WTC11 (cell line): Measurements from ENCODE around the gene NOL12. TPM values are rescaled to one million over a fixed set of nuclear protein-coding genes. Genes with fewer than 3 reads are reported as not detected.

ENCODE experiments used
- ATAC-seq: fragments of 200-7000 bp; cut with Tn5 transposase; 2 replicates; pipeline ENCODE4 v1.10.0; 2021; ENCODE audit warnings: mild to moderate bottlenecking, moderate library complexity
- CTCF ChIA-PET: fragments of 300-600 bp; sonication (Branson Sonifier 250); formaldehyde crosslinking; loops from one replicate; lab custom pipeline; 2021; ENCODE audit warnings: antibody characterized with exemption; lab: Charles Lee
- POLR2A ChIA-PET: fragments of 350-600 bp; sonication (Branson Sonifier 250); formaldehyde crosslinking; loops from one replicate; lab custom pipeline; 2021; ENCODE audit warnings: antibody characterized with exemption; lab: Charles Lee
- DNase-seq: peaks from one replicate; pipeline ENCODE4 v3.0.0; 2021; ENCODE audit warnings: low spot score
- H3K27ac Mint-ChIP-seq: 2 replicates; pipeline ENCODE4 v1.8.0; 2021; ENCODE audit warnings: mixed read lengths
- H3K27me3 Mint-ChIP-seq: 2 replicates; pipeline ENCODE4 v1.8.0; 2021; ENCODE audit warnings: low read depth, mild to moderate bottlenecking, moderate library complexity, mixed read lengths
- H3K36me3 Mint-ChIP-seq: 2 replicates; pipeline ENCODE4 v1.8.0; 2021; ENCODE audit warnings: mixed read lengths
- H3K4me1 Mint-ChIP-seq: 2 replicates; pipeline ENCODE4 v1.8.0; 2022; ENCODE audit warnings: mixed read lengths
- H3K4me3 Mint-ChIP-seq: 2 replicates; pipeline ENCODE4 v1.8.0; 2021; ENCODE audit warnings: mild to moderate bottlenecking, moderate library complexity, mixed read lengths
- H3K9me3 Mint-ChIP-seq: 2 replicates; pipeline ENCODE4 v1.8.0; 2021; ENCODE audit warnings: mixed read lengths
- CBFB ChIP-seq: sonication (generic); formaldehyde crosslinking; IDR thresholded peaks from 2 replicates; pipeline ENCODE4 v1.8.1; 2022; ENCODE audit warnings: mild to moderate bottlenecking, low read depth, missing genetic modification reagents
- CREB1 ChIP-seq: sonication (generic); formaldehyde crosslinking; IDR thresholded peaks from 2 replicates; pipeline ENCODE4 v1.8.0; 2023; ENCODE audit warnings: mild to moderate bottlenecking, missing genetic modification reagents
- CTCF ChIP-seq: fragments of 200-600 bp; IDR thresholded peaks from 2 replicates; pipeline ENCODE4 v1.8.0; 2022; ENCODE audit warnings: antibody characterized with exemption
- E2F4 ChIP-seq: sonication (generic); formaldehyde crosslinking; IDR thresholded peaks from 2 replicates; pipeline ENCODE4 v1.8.1; 2022; ENCODE audit warnings: low read depth, mild to moderate bottlenecking, moderate library complexity, missing genetic modification reagents, borderline replicate concordance
- FOXP4 ChIP-seq: sonication (generic); formaldehyde crosslinking; IDR thresholded peaks from 2 replicates; pipeline ENCODE4 v1.8.0; 2022; ENCODE audit warnings: mild to moderate bottlenecking, missing genetic modification reagents
- MAX ChIP-seq: sonication (generic); formaldehyde crosslinking; IDR thresholded peaks from 2 replicates; pipeline ENCODE4 v1.8.0; 2022; ENCODE audit warnings: mild to moderate bottlenecking, missing genetic modification reagents
- NFATC4 ChIP-seq: fragments of 250-450 bp; sonication (Bioruptor Pico); IDR thresholded peaks from 2 replicates; pipeline ENCODE4 v1.9.0; 2021; ENCODE audit warnings: mild to moderate bottlenecking
- NFE2L1 ChIP-seq: sonication (generic); formaldehyde crosslinking; IDR thresholded peaks from 2 replicates; pipeline ENCODE4 v1.8.1; 2023; ENCODE audit warnings: missing genetic modification reagents
- PREB ChIP-seq: sonication (generic); formaldehyde crosslinking; IDR thresholded peaks from 2 replicates; pipeline ENCODE4 v1.8.1; 2022; ENCODE audit warnings: mild to moderate bottlenecking, missing genetic modification reagents, moderate library complexity, borderline replicate concordance
- RORB ChIP-seq: fragments of 250-450 bp; sonication (Bioruptor Pico); IDR thresholded peaks from 2 replicates; pipeline ENCODE4 v1.9.0; 2021; ENCODE audit warnings: mild to moderate bottlenecking
- SOX15 ChIP-seq: fragments of 250-450 bp; sonication (Bioruptor Pico); IDR thresholded peaks from 2 replicates; pipeline ENCODE4 v1.9.0; 2021; ENCODE audit warnings: mild to moderate bottlenecking
- TEAD4 ChIP-seq: sonication (generic); formaldehyde crosslinking; IDR thresholded peaks from 2 replicates; pipeline ENCODE4 v1.8.0; 2022; ENCODE audit warnings: mild to moderate bottlenecking, missing genetic modification reagents
- total RNA-seq: library from RNA; stranded (reverse); gene quantifications from 3 replicates; pipeline ENCODE4 v1.2.3, GENCODE V29; 2021
- TF ChIP-seq, protein P1 (sequence below): fragments of 250-450 bp; sonication (Bioruptor Pico); IDR thresholded peaks from 2 replicates; pipeline ENCODE4 v1.8.0; 2021; ENCODE audit warnings: mild to moderate bottlenecking
- TF ChIP-seq, protein P2 (sequence below): sonication (generic); formaldehyde crosslinking; IDR thresholded peaks from 2 replicates; pipeline ENCODE4 v1.8.1; 2023; ENCODE audit warnings: mild to moderate bottlenecking, moderate library complexity, missing genetic modification reagents
- TF ChIP-seq, protein P3 (sequence below): sonication (generic); formaldehyde crosslinking; IDR thresholded peaks from 2 replicates; pipeline ENCODE4 v1.8.1; 2023; ENCODE audit warnings: mild to moderate bottlenecking, missing genetic modification reagents, moderate library complexity

Gene NOL12
- total RNA-seq, 1 experiment from 2014 or later, result 24.9 TPM

GRCh38 chr22:37674951-37675929 is 10.9 kb upstream of the NOL12 start, which contains the start of gene LGALS1 (continued):
- no peak for TF ChIP-seq MAX (CRISPR knock-in tag)

DNA sequence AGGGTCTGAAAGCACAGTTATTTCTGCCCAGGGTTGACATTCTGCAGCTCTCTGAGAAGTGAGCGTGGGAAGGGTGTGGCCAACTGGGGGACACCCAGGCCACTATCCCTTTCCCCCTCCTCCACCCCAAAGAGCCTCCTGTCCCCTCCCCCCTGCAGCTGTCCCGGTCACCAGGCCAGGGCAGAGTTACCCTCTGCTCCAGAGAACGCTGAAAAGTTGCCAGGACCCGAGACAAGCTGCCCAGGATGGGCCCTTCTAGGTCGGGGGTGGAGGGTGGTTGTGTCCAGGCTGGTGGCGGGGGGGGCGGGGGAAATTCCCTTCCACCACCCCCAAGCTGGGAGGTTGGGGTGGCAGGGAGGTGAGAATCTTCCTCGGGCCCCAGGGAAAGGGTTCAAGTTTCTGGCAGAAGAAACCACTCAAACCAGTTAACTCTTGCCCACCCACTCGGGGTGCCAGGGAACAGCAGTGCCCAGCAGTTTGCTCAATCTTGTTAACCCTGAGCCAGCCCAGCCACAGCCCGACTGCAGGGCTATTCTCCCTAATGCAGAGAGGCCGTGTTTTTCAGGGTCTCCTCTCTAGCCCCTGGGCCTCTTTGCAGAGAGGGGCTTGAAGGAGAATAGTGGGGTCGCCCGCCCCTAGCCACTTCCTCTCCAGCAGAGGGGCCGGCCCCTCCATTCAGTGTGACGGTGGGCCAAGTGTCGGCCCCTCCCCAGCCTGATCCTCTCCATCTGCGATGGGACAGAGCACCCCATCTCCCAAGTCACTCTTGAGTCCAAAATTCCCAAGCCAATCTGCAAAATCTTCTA is 10.0 kb upstream of the NOL12 start:
- H3K4me3 Mint-ChIP-seq, result peak overlapping the region; percentile 72
- POLR2A ChIA-PET, result interaction anchor here (1.0 to 1.5 kb wide), 5 partner anchors 8 to 128 kb away, joined by 3 to 5 read pairs (median 3); partner anchors contain the start of gene GGA1
- TF ChIP-seq PREB (CRISPR knock-in tag) (no peak), CREB1 (CRISPR knock-in tag) (no peak), E2F4 (CRISPR knock-in tag) (no peak), NFATC4 (CRISPR knock-in tag) (no peak), CTCF (no peak), SOX15 (CRISPR knock-in tag) (no peak), NFE2L1 (CRISPR knock-in tag) (no peak), TEAD4 (CRISPR knock-in tag) (no peak), CBFB (no peak), RORB (no peak), FOXP4 (CRISPR knock-in tag) (no peak)
- TF ChIP-seq, protein P1, sequence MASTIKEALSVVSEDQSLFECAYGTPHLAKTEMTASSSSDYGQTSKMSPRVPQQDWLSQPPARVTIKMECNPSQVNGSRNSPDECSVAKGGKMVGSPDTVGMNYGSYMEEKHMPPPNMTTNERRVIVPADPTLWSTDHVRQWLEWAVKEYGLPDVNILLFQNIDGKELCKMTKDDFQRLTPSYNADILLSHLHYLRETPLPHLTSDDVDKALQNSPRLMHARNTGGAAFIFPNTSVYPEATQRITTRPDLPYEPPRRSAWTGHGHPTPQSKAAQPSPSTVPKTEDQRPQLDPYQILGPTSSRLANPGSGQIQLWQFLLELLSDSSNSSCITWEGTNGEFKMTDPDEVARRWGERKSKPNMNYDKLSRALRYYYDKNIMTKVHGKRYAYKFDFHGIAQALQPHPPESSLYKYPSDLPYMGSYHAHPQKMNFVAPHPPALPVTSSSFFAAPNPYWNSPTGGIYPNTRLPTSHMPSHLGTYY (CRISPR knock-in tag), result no peak
- TF ChIP-seq, protein P2, sequence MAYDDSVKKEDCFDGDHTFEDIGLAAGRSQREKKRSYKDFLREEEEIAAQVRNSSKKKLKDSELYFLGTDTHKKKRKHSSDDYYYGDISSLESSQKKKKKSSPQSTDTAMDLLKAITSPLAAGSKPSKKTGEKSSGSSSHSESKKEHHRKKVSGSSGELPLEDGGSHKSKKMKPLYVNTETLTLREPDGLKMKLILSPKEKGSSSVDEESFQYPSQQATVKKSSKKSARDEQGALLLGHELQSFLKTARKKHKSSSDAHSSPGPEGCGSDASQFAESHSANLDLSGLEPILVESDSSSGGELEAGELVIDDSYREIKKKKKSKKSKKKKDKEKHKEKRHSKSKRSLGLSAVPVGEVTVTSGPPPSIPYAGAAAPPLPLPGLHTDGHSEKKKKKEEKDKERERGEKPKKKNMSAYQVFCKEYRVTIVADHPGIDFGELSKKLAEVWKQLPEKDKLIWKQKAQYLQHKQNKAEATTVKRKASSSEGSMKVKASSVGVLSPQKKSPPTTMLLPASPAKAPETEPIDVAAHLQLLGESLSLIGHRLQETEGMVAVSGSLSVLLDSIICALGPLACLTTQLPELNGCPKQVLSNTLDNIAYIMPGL (CRISPR knock-in tag), result no peak
- TF ChIP-seq, protein P3, sequence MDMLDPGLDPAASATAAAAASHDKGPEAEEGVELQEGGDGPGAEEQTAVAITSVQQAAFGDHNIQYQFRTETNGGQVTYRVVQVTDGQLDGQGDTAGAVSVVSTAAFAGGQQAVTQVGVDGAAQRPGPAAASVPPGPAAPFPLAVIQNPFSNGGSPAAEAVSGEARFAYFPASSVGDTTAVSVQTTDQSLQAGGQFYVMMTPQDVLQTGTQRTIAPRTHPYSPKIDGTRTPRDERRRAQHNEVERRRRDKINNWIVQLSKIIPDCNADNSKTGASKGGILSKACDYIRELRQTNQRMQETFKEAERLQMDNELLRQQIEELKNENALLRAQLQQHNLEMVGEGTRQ, result no peak
- TF ChIP-seq, all 79 proteins: peak for 0
- H3K36me3 Mint-ChIP-seq, result no peaks in the 10 kb centered on the region
- H3K27ac Mint-ChIP-seq, result peak overlapping the region; percentile 25; the same call in 1 of the 2 replicates
- peaks cover 19% of the 10 kb centered on the region for H3K27me3 Mint-ChIP-seq
- peaks cover 13% of the 10 kb centered on the region for H3K4me1 Mint-ChIP-seq
- no peak for ATAC-seq
- CTCF ChIA-PET, result interaction anchor here (0.9 to 6.8 kb wide), 7 partner anchors 10 to 142 kb away, joined by 3 to 51 read pairs (median 7); partner anchors contain the start of genes GGA1 and NOL12
- no peak for DNase-seq
- H3K9me3 Mint-ChIP-seq, result no peaks in the 10 kb centered on the region
